HCT116 (cell line): ENCODE results near the gene DNAJA4. TPM values are rescaled to one million over a fixed set of nuclear protein-coding genes. Genes with fewer than 3 reads are reported as not detected.

Experiments used
- ATAC-seq: fragments of 200-7000 bp; cut with Tn5 transposase; 2 replicates; pipeline ENCODE4 v1.9.1; 2020; ENCODE audit warnings: mild to moderate bottlenecking, moderate library complexity
- BruUV-seq: library from RNA; stranded (reverse); fragments of 400-500 nt; replicated peaks from 2 replicates; lab custom pipeline; 2021; lab: Mats Ljungman, UMichigan
- CTCF ChIA-PET: fragments of 300-600 bp; sonication (Branson Sonifier 250); formaldehyde crosslinking; loops from one replicate; lab custom pipeline; 2021; ENCODE audit warnings: antibody characterized with exemption; lab: Charles Lee
- POLR2A ChIA-PET: fragments of 300-600, 350-600 bp; sonication (Branson Sonifier 250); formaldehyde crosslinking; loops from one replicate; lab custom pipeline; 2021; ENCODE audit warnings: antibody characterized with exemption; lab: Charles Lee
- RAD21 ChIA-PET, 2 experiments: fragments of 300-600 bp; sonication (Branson Sonifier 250); formaldehyde crosslinking; loops; one replicate each; lab custom pipeline; 2023; ENCODE audit warnings: low total read pairs in 2 of 2; ENCODE audit not compliant: uncharacterized antibody in 2 of 2, unreplicated experiment in 2 of 2, low non-redundant PET in 1 of 2; lab: Charles Lee
- DNase-seq: peaks from one replicate; pipeline ENCODE4 v3.0.0-alpha.2; 2010; ENCODE audit warnings: low read depth, low spot score
- H2AFZ ChIP-seq: fragments of 200-600 bp; shearing (Covaris generic), sonication (generic); 2 replicates; pipeline ENCODE4 v1.6.1; 2017; ENCODE audit warnings: low read depth, mixed run types, mixed read lengths, antibody characterized with exemption, low read length; ENCODE audit not compliant: poor library complexity, severe bottlenecking
- H3K27ac ChIP-seq: 2 replicates; pipeline ENCODE4 v1.5.1; 2012; ENCODE audit warnings: low read depth, low read length
- H3K27me3 ChIP-seq: fragments of 200-600 bp; sonication (generic); 2 replicates; pipeline ENCODE4 v1.6.1; 2016; ENCODE audit warnings: mixed run types, low read length, mixed read lengths; ENCODE audit not compliant: insufficient read depth
- H3K36me3 ChIP-seq, 2 experiments: fragments of 200-500 bp in 1 of 2; fragments of 200-600 bp in 1 of 2; sonication (Bioruptor generic) in 1 of 2; sonication (generic) in 1 of 2; 2 replicates each; pipeline versions ENCODE4 v1.5.1 to v1.6.1; 2014 to 2016; ENCODE audit warnings: low read length in 2 of 2, inconsistent platforms in 1 of 2, mixed read lengths in 1 of 2, mixed run types in 1 of 2; ENCODE audit not compliant: insufficient read depth in 2 of 2, control insufficient read depth in 1 of 2
- H3K4me1 ChIP-seq, 2 experiments: fragments of 200-600 bp in 1 of 2; sonication (generic) in 1 of 2; 2 replicates each; pipeline versions ENCODE4 v1.5.1 to v1.6.1; 2012 to 2017; ENCODE audit warnings: low read length in 2 of 2, inconsistent platforms in 1 of 2, mild to moderate bottlenecking in 1 of 2, mixed read lengths in 1 of 2, mixed run types in 1 of 2, moderate library complexity in 1 of 2; ENCODE audit not compliant: insufficient read depth in 2 of 2, control insufficient read depth in 1 of 2
- H3K4me2 ChIP-seq: fragments of 200-600 bp; sonication (generic); 2 replicates; pipeline ENCODE4 v1.6.1; 2017; ENCODE audit warnings: mixed run types, low read length, mixed read lengths
- H3K4me3 ChIP-seq, 2 experiments: fragments of 200-600 bp in 1 of 2; sonication (generic) in 1 of 2; replicated peaks in 1 of 2; 2 replicates each; pipeline ENCODE4 v1.5.1; 2011 to 2016; ENCODE audit warnings: low read length in 2 of 2, control low read depth in 1 of 2, low read depth in 1 of 2, mild to moderate bottlenecking in 1 of 2, mixed read lengths in 1 of 2, mixed run types in 1 of 2
- H3K79me2 ChIP-seq: fragments of 200-600 bp; sonication (generic); 2 replicates; pipeline ENCODE4 v1.6.1; 2017; ENCODE audit warnings: mild to moderate bottlenecking, mixed run types, low read length, moderate library complexity, mixed read lengths; ENCODE audit not compliant: insufficient read depth
- H3K9ac ChIP-seq: fragments of 200-600 bp; sonication (generic); 2 replicates; pipeline ENCODE4 v1.6.1; 2016; ENCODE audit warnings: low read length, mixed read lengths
- H3K9me2 ChIP-seq: fragments of 200-600 bp; sonication (generic), shearing (Covaris generic); 2 replicates; pipeline ENCODE4 v1.6.1; 2017; ENCODE audit warnings: mixed run types, mild to moderate bottlenecking, moderate library complexity; ENCODE audit not compliant: insufficient read depth
- H3K9me3 ChIP-seq, 2 experiments: fragments of 200-500 bp in 1 of 2; fragments of 200-600 bp in 1 of 2; sonication (Bioruptor generic) in 1 of 2; sonication (generic) in 1 of 2; 2 replicates each; pipeline ENCODE4 v1.6.1; 2014 to 2017; ENCODE audit warnings: low read length in 2 of 2, mixed read lengths in 2 of 2, inconsistent platforms in 1 of 2, low read depth in 1 of 2, mild to moderate bottlenecking in 1 of 2, mixed run types in 1 of 2, moderate library complexity in 1 of 2; ENCODE audit not compliant: control insufficient read depth in 1 of 2, insufficient read depth in 1 of 2
- H4K20me1 ChIP-seq: fragments of 200-600 bp; sonication (generic), shearing (Covaris generic); 2 replicates; pipeline ENCODE4 v1.6.1; 2017; ENCODE audit warnings: mixed run types, mild to moderate bottlenecking, moderate library complexity; ENCODE audit not compliant: insufficient read depth
- EGR1 ChIP-seq: IDR thresholded peaks from 2 replicates; pipeline ENCODE4 v1.6.1; 2012; ENCODE audit warnings: low read depth
- ELF1 ChIP-seq: IDR thresholded peaks from 2 replicates; pipeline ENCODE4 v1.6.1; 2012; ENCODE audit warnings: low read depth, borderline replicate concordance
- JUND ChIP-seq: IDR thresholded peaks from 2 replicates; pipeline ENCODE4 v1.6.1; 2012
- POLR2AphosphoS5 ChIP-seq: IDR thresholded peaks from 2 replicates; pipeline ENCODE4 v1.6.1; 2011; ENCODE audit warnings: mild to moderate bottlenecking, low read depth, low read length, moderate library complexity
- RAD21 ChIP-seq: IDR thresholded peaks from 2 replicates; pipeline ENCODE4 v1.6.1; 2012; ENCODE audit warnings: low read depth, mild to moderate bottlenecking
- TCF7L2 ChIP-seq: IDR thresholded peaks from 2 replicates; pipeline ENCODE4 v1.7.0; 2011; ENCODE audit warnings: borderline replicate concordance, inconsistent platforms; ENCODE audit not compliant: insufficient read depth, insufficient read length; ENCODE audit errors: extremely low read depth
- YY1 ChIP-seq: IDR thresholded peaks from 2 replicates; pipeline ENCODE4 v1.6.1; 2011; ENCODE audit warnings: low read length, low read depth, moderate library complexity, mild to moderate bottlenecking; ENCODE audit not compliant: insufficient replicate concordance; ENCODE audit errors: extremely low read depth
- intact Hi-C: fragments of 100-400 bp; cut with micrococcal nuclease; formaldehyde crosslinking; loops from 2 replicates; pipeline ENCODE4 v1.10.0; 2022
- total RNA-seq: library from RNA; stranded (reverse); gene quantifications from one replicate; pipeline ENCODE4 v1.2.1, GENCODE V29; 2021; ENCODE audit not compliant: unreplicated experiment
- TF ChIP-seq, protein P1 (sequence below): IDR thresholded peaks from 2 replicates; pipeline ENCODE4 v1.6.1; 2012; ENCODE audit warnings: low read depth

Gene DNAJA4
- total RNA-seq, 1 experiment from 2014 or later, result 66.6 TPM

DNA sequence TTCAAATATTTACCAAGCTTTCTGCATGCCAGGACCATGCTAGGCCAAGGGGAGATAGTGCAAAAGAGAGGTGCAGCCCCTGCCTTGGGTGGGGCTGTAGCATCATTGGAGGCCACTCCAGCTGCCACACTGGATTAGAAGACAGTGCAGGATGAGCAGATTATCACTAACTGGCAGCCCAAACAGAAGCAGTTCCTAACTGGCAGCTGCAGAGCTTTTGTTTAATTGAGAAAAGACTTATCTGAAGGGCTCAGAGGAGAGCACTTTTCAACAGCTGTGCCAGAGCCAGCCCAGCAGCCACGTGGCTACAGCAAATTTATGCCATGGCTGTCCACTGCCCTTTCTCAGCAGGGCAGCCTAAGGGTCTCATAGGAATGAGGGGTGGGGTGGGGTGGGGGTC lies 16.5 kb upstream of the DNAJA4 start:
- CTCF ChIA-PET, result no interaction called here
- Histone ChIP-seq H3K4me1 (no peaks in the 10 kb centered on the region), H3K9me2 (no peaks in the 10 kb centered on the region), H3K27me3 (no peaks in the 10 kb centered on the region), H3K4me2 (no peak overlapping the region), H2AFZ (no peak overlapping the region), H3K9ac (no peak overlapping the region), H3K4me3 (no peak overlapping the region), H3K79me2 (no peaks in the 10 kb centered on the region), H4K20me1 (no peaks in the 10 kb centered on the region), H3K36me3 (no peaks in the 10 kb centered on the region), H3K27ac (no peak overlapping the region), H3K9me3 (no peaks in the 10 kb centered on the region)
- intact Hi-C loops, result no loop called here
- BruUV-seq, result no TSS peak
- RAD21 ChIA-PET, result no interaction called here
- POLR2A ChIA-PET, result no interaction called here
- DNase-seq (no peak), ATAC-seq (no peak)
- no peak for TF ChIP-seq JUND
- TF ChIP-seq, protein P1, sequence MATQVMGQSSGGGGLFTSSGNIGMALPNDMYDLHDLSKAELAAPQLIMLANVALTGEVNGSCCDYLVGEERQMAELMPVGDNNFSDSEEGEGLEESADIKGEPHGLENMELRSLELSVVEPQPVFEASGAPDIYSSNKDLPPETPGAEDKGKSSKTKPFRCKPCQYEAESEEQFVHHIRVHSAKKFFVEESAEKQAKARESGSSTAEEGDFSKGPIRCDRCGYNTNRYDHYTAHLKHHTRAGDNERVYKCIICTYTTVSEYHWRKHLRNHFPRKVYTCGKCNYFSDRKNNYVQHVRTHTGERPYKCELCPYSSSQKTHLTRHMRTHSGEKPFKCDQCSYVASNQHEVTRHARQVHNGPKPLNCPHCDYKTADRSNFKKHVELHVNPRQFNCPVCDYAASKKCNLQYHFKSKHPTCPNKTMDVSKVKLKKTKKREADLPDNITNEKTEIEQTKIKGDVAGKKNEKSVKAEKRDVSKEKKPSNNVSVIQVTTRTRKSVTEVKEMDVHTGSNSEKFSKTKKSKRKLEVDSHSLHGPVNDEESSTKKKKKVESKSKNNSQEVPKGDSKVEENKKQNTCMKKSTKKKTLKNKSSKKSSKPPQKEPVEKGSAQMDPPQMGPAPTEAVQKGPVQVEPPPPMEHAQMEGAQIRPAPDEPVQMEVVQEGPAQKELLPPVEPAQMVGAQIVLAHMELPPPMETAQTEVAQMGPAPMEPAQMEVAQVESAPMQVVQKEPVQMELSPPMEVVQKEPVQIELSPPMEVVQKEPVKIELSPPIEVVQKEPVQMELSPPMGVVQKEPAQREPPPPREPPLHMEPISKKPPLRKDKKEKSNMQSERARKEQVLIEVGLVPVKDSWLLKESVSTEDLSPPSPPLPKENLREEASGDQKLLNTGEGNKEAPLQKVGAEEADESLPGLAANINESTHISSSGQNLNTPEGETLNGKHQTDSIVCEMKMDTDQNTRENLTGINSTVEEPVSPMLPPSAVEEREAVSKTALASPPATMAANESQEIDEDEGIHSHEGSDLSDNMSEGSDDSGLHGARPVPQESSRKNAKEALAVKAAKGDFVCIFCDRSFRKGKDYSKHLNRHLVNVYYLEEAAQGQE, result no peak
- no peak for TF ChIP-seq EGR1
- TF ChIP-seq YY1, result no peak
- no peak for TF ChIP-seq RAD21

DNA sequence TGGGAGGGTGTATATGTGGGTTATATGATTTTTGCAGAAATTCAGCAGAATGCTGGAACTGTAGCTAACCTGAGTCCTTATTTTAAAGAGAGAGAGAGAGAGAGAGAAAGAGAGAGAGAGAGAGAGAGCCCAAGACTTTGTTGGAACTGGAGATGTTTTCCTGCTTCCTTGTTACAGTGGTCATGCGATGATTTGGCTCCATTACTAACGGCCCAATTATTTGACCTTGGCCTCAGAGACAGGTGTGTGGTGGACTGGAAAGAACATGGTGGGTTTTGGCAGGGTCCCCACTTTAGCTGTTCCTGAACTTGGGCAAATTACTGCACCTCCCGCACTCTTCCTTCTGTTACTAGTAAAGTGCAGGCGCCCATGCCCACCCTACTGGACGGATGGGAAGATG lies 15.2 kb upstream of the DNAJA4 start:
- H3K4me1 ChIP-seq, result no peaks in the 10 kb centered on the region
- ATAC-seq, result no peak
- no peak overlapping the region for H3K9ac ChIP-seq
- H3K9me2 ChIP-seq, result no peaks in the 10 kb centered on the region
- CTCF ChIA-PET, result interaction anchor here (1.1 kb wide), 1 partner anchor 53 kb away, joined by 3 read pairs; no protein-coding TSS in a partner anchor
- no peaks in the 10 kb centered on the region for H3K9me3 ChIP-seq
- H2AFZ ChIP-seq, result no peak overlapping the region
- TF ChIP-seq POLR2AphosphoS5 (no peak), EGR1 (no peak), YY1 (no peak), ELF1 (no peak), TCF7L2 (no peak)
- TF ChIP-seq, all 23 proteins: peak for 0
- H3K4me2 ChIP-seq, result no peak overlapping the region
- DNase-seq, result no peak
- H3K4me3 ChIP-seq, result no peak overlapping the region
- ChIA-PET POLR2A (no interaction called here), RAD21 (no interaction called here)
- no peak overlapping the region for H3K27ac ChIP-seq
- BruUV-seq, result no TSS peak
- H4K20me1 ChIP-seq, result no peaks in the 10 kb centered on the region
- no peaks in the 10 kb centered on the region for H3K79me2 ChIP-seq
- intact Hi-C loops, result no loop called here
- no peaks in the 10 kb centered on the region for H3K27me3 ChIP-seq
- H3K36me3 ChIP-seq, result no peaks in the 10 kb centered on the region
